Middle frontal gyrus (tissue), 1 donor: ENCODE results near the gene TBK1.

Source experiments
- DNase-seq: peaks from one replicate; pipeline ENCODE4 v3.0.0-alpha.2; 2015; ENCODE audit warnings: low spot score; ENCODE audit errors: extremely low spot score

Gene TBK1

DNA sequence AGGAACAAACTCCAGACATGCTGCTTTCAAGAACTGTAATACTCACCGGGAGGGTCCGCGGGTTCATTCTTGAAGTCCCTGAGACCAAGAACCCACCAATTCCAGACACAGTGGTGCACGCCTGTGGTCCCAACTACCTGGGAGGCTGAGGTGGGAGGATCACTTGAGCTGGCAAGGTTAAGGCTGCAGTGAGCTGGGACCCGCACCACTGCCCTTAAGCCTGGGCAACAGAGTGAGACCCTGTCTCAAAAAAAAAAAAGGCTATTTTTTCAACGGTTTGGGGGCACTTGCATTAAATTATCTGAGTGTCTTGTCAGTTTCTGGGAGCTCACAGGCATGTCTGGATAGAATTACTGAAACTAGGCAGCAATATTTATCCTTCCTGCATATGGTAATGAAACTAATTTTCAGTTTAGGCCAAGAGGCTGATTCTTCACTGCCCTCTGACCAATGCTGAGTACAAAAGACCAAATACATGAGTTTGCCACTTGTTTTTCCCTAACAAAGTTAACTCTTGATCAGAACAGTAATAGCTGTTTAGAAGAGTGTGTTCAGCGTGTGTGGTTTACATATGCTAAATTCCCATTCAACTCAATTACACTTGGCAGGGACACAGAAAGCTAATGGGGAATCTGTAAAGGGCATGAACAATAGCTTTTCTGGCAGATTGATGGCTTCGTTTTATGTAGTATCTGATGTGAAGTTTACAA lies 92.6 kb downstream of the TBK1 start:
- DNase-seq = no peak

DNA sequence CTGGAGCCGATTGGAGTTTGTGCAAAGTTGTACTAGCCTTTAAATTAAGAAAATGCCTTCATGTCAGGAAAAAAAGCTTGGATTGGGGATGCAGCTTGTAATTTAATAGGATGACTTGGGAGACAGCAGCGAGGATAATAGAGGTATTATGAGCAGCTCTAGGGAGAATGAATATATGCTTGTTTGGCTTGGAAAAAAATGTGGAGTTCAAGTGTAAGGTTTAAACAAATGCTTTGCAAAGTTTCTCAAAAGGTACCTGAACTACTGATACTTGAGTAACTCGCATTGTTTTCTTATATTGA lies 93.1 kb downstream of the TBK1 start:
- no peak for DNase-seq

DNA sequence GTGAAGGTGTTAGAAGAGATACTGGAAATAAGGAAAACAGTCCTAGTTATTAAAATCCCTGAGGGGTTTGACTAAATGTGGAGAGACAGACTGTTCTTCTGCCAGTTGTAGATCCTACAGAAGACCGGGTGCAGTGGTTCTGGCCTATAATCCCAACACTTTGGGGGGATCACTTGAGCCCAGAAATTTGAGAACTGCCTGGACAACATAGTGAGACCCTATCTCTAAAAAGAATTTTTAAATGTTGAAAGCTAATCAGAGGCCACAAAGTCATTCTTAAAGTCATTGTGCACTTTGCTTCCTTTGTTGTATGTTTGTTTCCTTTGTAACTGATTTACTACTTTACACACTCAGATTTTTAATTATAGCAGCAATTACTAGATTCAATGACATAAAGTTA lies 97.2 kb downstream of the TBK1 start:
- DNase-seq = no peak

DNA sequence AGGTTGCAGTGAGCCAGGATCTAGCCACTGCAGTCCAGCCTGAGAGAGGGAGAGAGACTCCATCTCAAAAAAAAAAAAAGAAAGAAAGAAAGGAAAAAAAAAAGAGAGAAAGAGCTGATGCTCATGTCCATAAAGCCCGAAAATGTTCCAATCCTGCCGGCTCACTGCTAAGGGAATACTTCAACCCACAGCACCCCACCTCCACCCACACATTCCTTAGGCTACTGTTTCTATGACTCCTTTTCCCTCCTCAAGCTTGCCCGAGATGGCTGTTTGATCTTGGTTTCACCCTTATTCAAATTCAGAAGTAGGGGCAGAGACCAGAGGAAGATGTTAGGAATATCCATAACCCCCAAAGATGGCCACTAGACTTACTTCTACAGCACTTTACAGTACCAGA lies 98.8 kb downstream of the TBK1 start:
- DNase-seq = no peak

DNA sequence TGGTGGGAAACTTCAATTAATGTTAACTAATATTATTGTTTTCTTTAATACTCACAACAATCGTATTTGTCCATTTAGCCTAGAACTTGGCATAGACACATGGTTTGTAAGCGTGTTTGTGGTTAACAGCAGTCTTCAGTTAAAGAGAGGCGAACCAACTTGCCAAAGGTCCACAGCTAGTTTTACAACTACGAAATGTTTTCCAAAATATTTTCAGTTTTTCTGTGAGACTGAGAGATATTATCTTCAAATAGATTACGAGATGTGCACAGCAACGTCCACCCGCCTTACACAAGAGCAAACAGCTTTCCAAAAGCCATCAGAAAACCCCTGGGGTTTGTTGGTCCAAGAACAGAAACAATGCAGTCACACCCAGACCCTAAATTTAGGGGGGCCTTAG lies 99.8 kb downstream of the TBK1 start:
- no peak for DNase-seq
